AG04450 (cell line): Measurements from ENCODE around the gene KLHDC1. TPM values are rescaled to one million over a fixed set of nuclear protein-coding genes. Genes with fewer than 3 reads are reported as not detected.
A peak's percentile ranks its signal among the peaks of the same experiment; 100 is the strongest.

Experiments used
- CTCF ChIA-PET: fragments of 300-600, 350-600 bp; formaldehyde crosslinking; extraction: SDS; loops from one replicate; lab custom pipeline; 2022; ENCODE audit warnings: antibody characterized with exemption, inconsistent platforms; lab: Charles Lee
- POLR2A ChIA-PET: fragments of 350-600 bp; formaldehyde crosslinking; extraction: SDS; loops from one replicate; lab custom pipeline; 2021; ENCODE audit warnings: antibody characterized with exemption, inconsistent platforms; lab: Yijun Ruan, JAX
- DNase-seq: peaks from one replicate; pipeline ENCODE4 v3.0.0-alpha.2; 2011; ENCODE audit warnings: low read depth, low spot score
- H3K27ac ChIP-seq: one replicate; pipeline ENCODE4 v1.5.1; 2012; ENCODE audit warnings: low read depth, low read length, control low read depth
- H3K27me3 ChIP-seq: one replicate; pipeline ENCODE4 v1.6.0; 2012; ENCODE audit warnings: low read length; ENCODE audit not compliant: control insufficient read depth, insufficient read depth
- H3K4me3 ChIP-seq: 2 replicates; pipeline ENCODE4 v1.5.1; 2011; ENCODE audit warnings: mild to moderate bottlenecking, low read depth, low read length, control low read depth
- H3K9me3 ChIP-seq: 2 replicates; pipeline ENCODE4 v1.5.1; 2012; ENCODE audit warnings: low read length; ENCODE audit not compliant: control insufficient read depth, insufficient read depth
- CTCF ChIP-seq: IDR thresholded peaks from 2 replicates; pipeline ENCODE4 v1.5.1; 2011; ENCODE audit warnings: low read depth, low read length, control low read depth, inconsistent platforms
- polyA plus RNA-seq: library from polyadenylated mRNA; depleted of rRNA; stranded (reverse); fragments of >200 nt; gene quantifications from 2 replicates; pipeline ENCODE4 v1.2.3, GENCODE V29; 2011

KLHDC1 gene
- polyA plus RNA-seq, 1 experiment: 1.2 TPM

GRCh38 chr14:49766839-49767238 is 73.9 kb downstream of the KLHDC1 start:
- DNase-seq: no peak
- ChIA-PET CTCF (interaction anchor here (0.6 to 8.8 kb wide), 8 partner anchors 21 to 382 kb away, joined by 3 to 50 read pairs (median 4); partner anchors contain the start of gene DNAAF2), POLR2A (interaction anchor here (0.6 to 3.4 kb wide), 13 partner anchors 74 to 305 kb away, joined by 3 to 41 read pairs (median 6); partner anchors contain the start of genes DNAAF2, KLHDC1, MGAT2 and POLE2)
- H3K4me3 ChIP-seq: peak overlapping the region; percentile 97; the same call in 1 of the 2 replicates
- TF ChIP-seq CTCF: no peak
- H3K27me3 ChIP-seq: no peaks in the 10 kb centered on the region
- no peaks in the 10 kb centered on the region; the same call in 1 of the 2 replicates for H3K9me3 ChIP-seq
- H3K27ac ChIP-seq: no peak overlapping the region

GRCh38 chr14:49767270-49767570 is 74.3 kb downstream of the KLHDC1 start:
- TF ChIP-seq CTCF: no peak
- DNase-seq: no peak

GRCh38 chr14:49767571-49768300 is 74.8 kb downstream of the KLHDC1 start, which contains the start of gene KLHDC2:
Gene KLHDC2, plus strand, starts transcription at chr14:49768153. Its CDS starts 316 bp downstream, at chr14:49768469.
- TF ChIP-seq CTCF: no peak
- ChIA-PET POLR2A (interaction anchor here (0.6 to 3.4 kb wide), 14 partner anchors 48 to 306 kb away, joined by 3 to 41 read pairs (median 4); partner anchors contain the start of genes DNAAF2, KLHDC1, MGAT2 and POLE2), CTCF (interaction anchor here (0.6 to 8.8 kb wide), 12 partner anchors 22 to 381 kb away, joined by 3 to 50 read pairs (median 4); partner anchors contain the start of genes DNAAF2 and NEMF)

More at GRCh38 chr14:49767270-49767570, 74.3 kb downstream of the KLHDC1 start:
- Histone ChIP-seq H3K27me3 (no peaks in the 10 kb centered on the region), H3K9me3 (no peaks in the 10 kb centered on the region; the same call in 1 of the 2 replicates), H3K4me3 (peak overlapping the region; percentile 97), H3K27ac (peak overlapping the region; percentile 96)
- POLR2A ChIA-PET: interaction anchor here (0.6 to 3.4 kb wide), 12 partner anchors 74 to 305 kb away, joined by 3 to 41 read pairs (median 6); partner anchors contain the start of genes DNAAF2, KLHDC1, MGAT2 and POLE2
- CTCF ChIA-PET: interaction anchor here (0.6 to 8.8 kb wide), 8 partner anchors 21 to 381 kb away, joined by 3 to 50 read pairs (median 4); partner anchors contain the start of genes DNAAF2 and NEMF

GRCh38 chr14:49768301-49769121 is 75.6 kb downstream of the KLHDC1 start:
- no peaks in the 10 kb centered on the region; the same call in 1 of the 2 replicates for H3K9me3 ChIP-seq
- POLR2A ChIA-PET: interaction anchor here (0.6 to 3.4 kb wide), 10 partner anchors 23 to 1092 kb away, joined by 3 to 41 read pairs (median 8); partner anchors contain the start of genes DNAAF2, KLHDC1, MGAT2 and POLE2
- no peak for DNase-seq
- CTCF ChIA-PET: interaction anchor here (0.5 to 8.8 kb wide), 8 partner anchors 22 to 307 kb away, joined by 3 to 50 read pairs (median 4); partner anchors contain the start of genes DNAAF2 and NEMF
- H3K4me3 ChIP-seq: peak overlapping the region; percentile 97
- H3K27me3 ChIP-seq: no peaks in the 10 kb centered on the region
- no peak for TF ChIP-seq CTCF
- peak overlapping the region; percentile 95 for H3K27ac ChIP-seq

More at GRCh38 chr14:49767571-49768300, 74.8 kb downstream of the KLHDC1 start, which contains the start of gene KLHDC2:
- Histone ChIP-seq H3K4me3 (peak within 1 kb of the TSS; percentile 97), H3K27ac (peak within 1 kb of the TSS; percentile 96), H3K27me3 (no peaks in the 10 kb centered on the region), H3K9me3 (no peaks in the 10 kb centered on the region; the same call in 1 of the 2 replicates)
- peak; percentile 67 for DNase-seq
